Right atrium auricular region (tissue), 2 donors: ENCODE data around the gene KLF17. TPM values are rescaled to one million over a fixed set of nuclear protein-coding genes. Genes with fewer than 3 reads are reported as not detected.

Experiments used
- DNase-seq: peaks from one replicate; pipeline ENCODE4 v3.0.0-alpha.2; 2019; ENCODE audit warnings: low spot score
- H3K27ac ChIP-seq, 2 donors: fragments of 200-600 bp; sonication (generic); 1 replicate in 1 of 2; 2 replicates in 1 of 2; pipeline ENCODE4 v1.5.1; 2016 to 2019
- H3K27me3 ChIP-seq, 2 donors: fragments of 200-600 bp; sonication (generic); one replicate each; pipeline versions ENCODE4 v1.5.1 to v1.6.0; 2017 to 2019
- H3K36me3 ChIP-seq: fragments of 200-600 bp; sonication (generic); one replicate; pipeline ENCODE4 v1.5.1; 2016
- H3K4me1 ChIP-seq, 2 donors: fragments of 200-600 bp; sonication (generic); one replicate each; pipeline versions ENCODE4 v1.5.1 to v1.6.0; 2017 to 2019
- H3K4me3 ChIP-seq, 2 donors: fragments of 200-600 bp; sonication (generic); 1 replicate in 1 of 2; 2 replicates in 1 of 2; pipeline ENCODE4 v1.5.1; 2017 to 2019; ENCODE audit warnings: mild to moderate bottlenecking in 1 of 2, moderate library complexity in 1 of 2
- H3K9me3 ChIP-seq, 2 donors: fragments of 200-600 bp; sonication (generic); one replicate each; pipeline ENCODE4 v1.5.1; 2019
- CTCF ChIP-seq, 2 donors: fragments of 200-600 bp; sonication (generic); IDR thresholded peaks; one replicate each; pipeline ENCODE4 v1.5.1; 2019; ENCODE audit warnings: antibody characterized with exemption in 2 of 2
- total RNA-seq, 2 donors: library from RNA; depleted of rRNA; stranded (reverse); fragments of >200 nt; gene quantifications; one replicate each; pipeline ENCODE4 v1.1.0, GENCODE V29; 2016

Gene KLF17
- total RNA-seq, 2 donors from 2014 or later: not detected

GRCh38 chr1:44151332-44151731, 32.7 kb downstream of the KLF17 start:
- Histone ChIP-seq H3K4me3 (no peak overlapping the region), H3K36me3 (no peaks in the 10 kb centered on the region), H3K4me1 (no peaks in the 10 kb centered on the region), H3K27ac (no peak overlapping the region), H3K9me3 (no peaks in the 10 kb centered on the region), H3K27me3 (no peaks in the 10 kb centered on the region)
- no peak for DNase-seq
- no peak for TF ChIP-seq CTCF (IDR thresholded peaks at IDR 0.05)

GRCh38 chr1:44151808-44152207, 33.2 kb downstream of the KLF17 start:
- no peaks in the 10 kb centered on the region for H3K36me3 ChIP-seq
- no peaks in the 10 kb centered on the region for H3K9me3 ChIP-seq
- TF ChIP-seq CTCF (IDR thresholded peaks at IDR 0.05): no peak
- H3K4me3 ChIP-seq: no peak overlapping the region
- H3K27ac ChIP-seq: no peak overlapping the region
- H3K27me3 ChIP-seq: no peaks in the 10 kb centered on the region
- DNase-seq: no peak
- no peaks in the 10 kb centered on the region for H3K4me1 ChIP-seq

- no peaks in the 10 kb centered on the region for H3K36me3 ChIP-seq
- no peak for TF ChIP-seq CTCF (IDR thresholded peaks at IDR 0.05)
- no peaks in the 10 kb centered on the region for H3K9me3 ChIP-seq
- H3K27ac ChIP-seq: no peak overlapping the region
- H3K4me1 ChIP-seq: no peaks in the 10 kb centered on the region
- no peak overlapping the region for H3K4me3 ChIP-seq
- DNase-seq: no peak
- no peaks in the 10 kb centered on the region for H3K27me3 ChIP-seq
Measured at GRCh38 chr1:44152692-44153091, 34.1 kb downstream of the KLF17 start.

DNA sequence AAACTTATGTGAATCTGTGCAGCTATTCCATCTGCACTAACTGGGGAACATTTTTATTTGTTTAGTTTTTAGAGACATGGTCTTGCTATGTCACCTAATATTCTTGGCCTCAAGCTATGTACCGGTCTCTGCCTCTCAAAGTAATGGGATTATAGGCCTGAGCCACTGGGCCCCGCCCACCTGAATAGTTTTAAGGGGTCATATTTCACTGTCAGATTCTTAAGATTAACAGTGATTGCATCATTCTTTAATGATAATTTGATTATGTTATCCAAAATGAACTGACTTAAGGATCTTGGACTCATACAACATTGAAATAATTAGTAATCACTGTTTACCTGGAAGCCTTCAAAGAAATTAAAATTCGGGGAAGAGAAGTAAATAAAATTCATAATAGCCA, 35.4 kb downstream of the KLF17 start:
- no peaks in the 10 kb centered on the region for H3K36me3 ChIP-seq
- no peaks in the 10 kb centered on the region for H3K27me3 ChIP-seq
- no peak overlapping the region for H3K4me3 ChIP-seq
- no peaks in the 10 kb centered on the region for H3K4me1 ChIP-seq
- H3K9me3 ChIP-seq: no peaks in the 10 kb centered on the region
- DNase-seq: no peak
- H3K27ac ChIP-seq: no peak overlapping the region
- TF ChIP-seq CTCF (IDR thresholded peaks at IDR 0.05): no peak

GRCh38 chr1:44157903-44158302, 39.3 kb downstream of the KLF17 start:
- Histone ChIP-seq H3K27ac (no peak overlapping the region), H3K36me3 (no peaks in the 10 kb centered on the region), H3K4me1 (no peaks in the 10 kb centered on the region), H3K9me3 (no peaks in the 10 kb centered on the region), H3K27me3 (no peaks in the 10 kb centered on the region), H3K4me3 (no peak overlapping the region)
- no peak for TF ChIP-seq CTCF (IDR thresholded peaks at IDR 0.05)
- DNase-seq: no peak

DNA sequence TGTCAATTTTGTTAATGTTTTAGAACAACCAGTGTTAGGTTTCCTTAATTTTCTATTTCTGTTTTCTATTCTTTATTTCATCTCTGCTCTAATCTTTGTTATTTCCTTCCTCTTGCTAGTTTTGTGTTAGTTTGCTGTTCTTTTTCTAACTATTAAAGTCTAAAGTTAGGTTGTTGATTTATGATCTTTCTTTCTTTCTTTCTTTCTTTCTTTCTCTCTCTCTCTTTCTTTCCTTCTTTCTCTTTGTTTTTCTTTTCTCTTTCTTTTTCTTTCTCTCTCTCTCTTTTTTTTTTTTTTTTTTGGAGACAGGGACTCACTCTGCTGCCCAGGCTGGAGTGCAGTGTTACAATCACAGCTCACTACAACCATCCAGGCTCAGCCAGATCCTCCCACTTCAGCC, 40.2 kb downstream of the KLF17 start:
- no peaks in the 10 kb centered on the region for H3K4me1 ChIP-seq
- H3K27ac ChIP-seq: no peak overlapping the region
- no peak for DNase-seq
- no peaks in the 10 kb centered on the region for H3K9me3 ChIP-seq
- no peak for TF ChIP-seq CTCF (IDR thresholded peaks at IDR 0.05)
- H3K27me3 ChIP-seq: no peaks in the 10 kb centered on the region
- H3K4me3 ChIP-seq: no peak overlapping the region
- H3K36me3 ChIP-seq: no peaks in the 10 kb centered on the region
